GM21825 (cell line): ENCODE results near the gene AK5.

Experiments used
- ATAC-seq: cut with Tn5 transposase; IDR thresholded peaks from one replicate; pipeline ENCODE4 v1.9.1; 2021; ENCODE audit warnings: mild to moderate bottlenecking, moderate library complexity; ENCODE audit not compliant: unreplicated experiment

AK5 gene

GRCh38 chr1:77430966-77431690 lies 149.3 kb downstream of the AK5 start:
- no peak for ATAC-seq

DNA sequence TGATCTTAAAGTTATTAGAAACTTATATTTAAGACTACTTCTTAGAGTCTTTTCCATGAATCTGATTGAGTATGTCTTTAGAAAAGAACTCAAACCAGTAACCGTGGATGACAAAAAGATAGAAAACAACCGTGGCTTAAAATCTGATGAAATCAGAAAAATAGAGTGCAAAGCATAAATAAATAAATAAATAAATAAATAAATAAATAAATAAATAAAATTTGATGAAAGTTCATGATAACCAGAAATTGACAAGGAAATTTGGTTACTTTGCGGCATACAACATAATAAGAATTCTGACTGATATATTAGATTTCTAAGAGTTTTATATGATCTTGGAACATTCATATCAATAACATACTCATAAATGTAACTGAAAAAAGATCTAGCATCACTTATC lies 152.1 kb downstream of the AK5 start:
- ATAC-seq: no peak

DNA sequence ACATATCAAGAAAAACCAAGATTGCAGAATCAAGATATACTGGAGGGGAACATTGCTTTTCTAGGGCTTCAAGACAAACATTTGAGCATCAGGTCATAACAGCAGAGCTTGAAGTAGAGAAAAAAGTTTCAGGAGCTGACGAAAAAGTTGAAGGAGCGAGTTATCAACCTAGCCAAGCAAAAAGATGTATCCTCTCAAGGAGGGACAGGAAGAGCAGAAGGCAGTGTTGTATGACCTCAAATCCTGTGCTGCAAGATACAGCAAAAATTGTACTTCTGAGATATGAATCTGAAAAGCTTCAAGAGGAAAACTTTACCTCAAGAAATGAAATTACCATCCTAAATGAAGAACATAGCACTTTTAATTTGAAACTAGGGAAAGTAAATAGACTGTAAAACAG lies 153.1 kb downstream of the AK5 start:
- no peak for ATAC-seq

DNA sequence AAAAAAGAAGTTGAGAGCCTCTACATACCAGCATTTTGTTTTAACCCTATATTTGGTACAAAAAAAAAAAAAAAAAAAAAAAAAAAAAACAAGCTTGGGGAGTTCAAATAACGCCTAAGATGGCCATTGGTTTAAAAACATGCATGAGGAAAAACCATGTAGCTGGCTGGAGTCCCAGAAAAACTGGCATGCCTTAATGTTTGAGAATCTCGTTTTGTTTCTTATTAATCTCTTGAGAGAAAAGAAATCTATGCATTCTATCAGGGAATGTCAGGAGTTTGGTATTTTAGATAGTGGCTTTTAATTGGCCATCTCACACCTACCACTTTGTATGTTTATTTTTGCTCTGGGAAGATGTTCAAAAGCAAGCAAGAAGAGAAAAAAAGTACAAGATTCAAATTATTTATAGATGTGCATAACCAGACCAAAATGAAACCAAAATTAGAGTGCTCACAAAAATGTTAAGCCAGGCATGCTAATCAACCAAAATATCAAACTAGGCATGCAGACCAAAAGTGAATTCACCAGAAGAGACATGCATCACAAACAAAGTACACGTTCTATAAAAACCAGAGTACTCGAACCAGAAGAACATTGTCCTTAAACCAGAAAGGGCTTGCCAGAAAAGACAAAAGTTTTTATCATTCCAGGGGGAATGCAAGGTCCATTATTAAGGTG lies 156.6 kb downstream of the AK5 start:
- ATAC-seq: no peak

GRCh38 chr1:77446841-77447555 lies 165.2 kb downstream of the AK5 start:
- no peak for ATAC-seq

DNA sequence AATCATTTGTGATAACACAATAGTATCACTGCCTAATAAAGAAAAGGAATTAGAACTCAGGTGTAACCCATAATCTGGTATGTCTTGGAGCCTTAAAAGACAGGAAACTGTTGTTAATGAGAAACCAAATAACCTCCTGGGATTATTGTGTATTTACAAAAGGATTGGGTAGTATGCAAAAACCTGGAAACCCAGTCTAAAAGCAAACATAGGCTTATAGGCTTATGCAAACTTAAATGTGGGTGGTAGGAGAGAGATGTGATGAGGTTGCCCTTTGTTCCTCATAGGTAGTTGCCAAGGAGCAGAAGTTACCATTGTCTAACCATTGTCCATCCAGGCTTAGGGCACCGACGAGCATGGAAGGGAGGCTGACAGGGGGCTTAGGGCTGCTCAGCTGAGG lies 165.8 kb downstream of the AK5 start:
- no peak for ATAC-seq

DNA sequence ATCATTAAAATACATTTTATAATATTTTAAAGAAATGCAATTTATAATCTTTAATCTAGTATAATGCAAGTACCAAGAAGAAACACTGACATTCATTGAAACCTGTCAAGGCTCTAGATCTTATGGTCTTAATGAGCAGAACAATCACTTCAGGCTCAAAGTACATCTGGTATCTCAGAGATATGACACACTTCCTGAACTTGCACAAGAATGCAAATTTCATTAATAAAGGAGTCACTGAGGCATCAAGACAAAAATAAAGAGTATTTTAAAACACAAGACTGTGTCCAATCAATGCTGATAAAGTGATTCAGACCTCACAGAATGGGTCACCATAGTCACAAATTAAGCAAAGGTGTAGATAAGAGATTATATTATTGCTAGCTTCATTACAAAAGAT lies 178.1 kb downstream of the AK5 start:
- no peak for ATAC-seq

DNA sequence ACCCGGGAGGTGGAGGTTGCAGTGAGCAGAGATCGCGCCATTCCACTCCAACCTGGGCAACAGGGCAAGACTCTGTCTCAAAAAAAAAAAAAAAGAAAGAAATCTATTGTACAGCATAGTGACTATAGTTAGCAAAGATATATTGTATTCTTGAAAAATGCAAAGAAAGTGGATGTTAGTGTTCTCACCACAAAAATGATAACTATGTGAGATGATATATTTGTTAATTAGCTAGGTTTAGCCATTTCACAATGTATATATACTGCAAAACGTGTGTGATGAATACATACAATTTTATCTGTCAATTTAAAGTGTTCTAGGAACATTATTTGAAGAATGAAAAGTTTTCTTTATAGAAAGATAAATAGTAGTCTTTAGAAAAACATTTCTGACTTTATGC lies 179.9 kb downstream of the AK5 start:
- ATAC-seq: no peak

- no peak for ATAC-seq
Observed at GRCh38 chr1:77463216-77463615, 181.4 kb downstream of the AK5 start.

DNA sequence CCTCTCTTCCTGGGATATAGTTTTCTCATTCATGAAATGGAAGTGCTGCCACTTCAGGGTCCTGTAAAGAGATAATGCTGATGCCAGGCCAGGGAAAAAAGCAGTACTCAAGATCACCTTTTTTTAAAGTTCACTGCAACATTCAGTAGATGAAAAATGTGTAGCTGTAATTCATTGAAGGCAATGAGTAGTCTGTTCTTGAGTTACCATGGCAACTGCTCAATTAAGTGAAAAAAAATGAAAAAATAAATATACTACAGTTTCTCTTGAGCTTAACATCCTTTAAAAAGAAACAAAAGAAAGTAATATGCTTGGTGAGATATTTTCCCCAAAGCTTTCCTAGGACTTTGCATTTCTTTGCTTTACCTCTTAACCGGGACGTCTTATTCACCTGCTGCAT lies 183.3 kb downstream of the AK5 start:
- no peak for ATAC-seq

DNA sequence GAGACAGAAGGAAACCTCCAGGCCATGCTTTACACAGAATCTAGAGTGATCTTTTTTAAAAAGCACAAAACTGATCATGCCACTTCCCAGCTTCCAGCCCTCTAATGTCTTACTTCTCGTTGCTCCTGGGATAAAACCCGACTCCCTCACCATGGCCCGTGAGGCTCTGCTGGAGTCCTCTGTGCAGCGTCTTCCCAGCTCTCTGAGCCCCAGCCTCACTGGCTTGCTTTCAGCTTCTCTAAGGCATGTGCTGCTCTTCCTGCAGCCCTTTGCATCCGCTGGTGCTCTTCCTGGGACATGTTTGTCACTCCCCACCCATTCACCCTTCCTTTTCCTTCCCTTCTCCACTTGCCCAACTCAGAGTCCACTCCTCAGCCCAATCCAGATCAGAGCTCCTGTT lies 184.1 kb downstream of the AK5 start:
- ATAC-seq: no peak

DNA sequence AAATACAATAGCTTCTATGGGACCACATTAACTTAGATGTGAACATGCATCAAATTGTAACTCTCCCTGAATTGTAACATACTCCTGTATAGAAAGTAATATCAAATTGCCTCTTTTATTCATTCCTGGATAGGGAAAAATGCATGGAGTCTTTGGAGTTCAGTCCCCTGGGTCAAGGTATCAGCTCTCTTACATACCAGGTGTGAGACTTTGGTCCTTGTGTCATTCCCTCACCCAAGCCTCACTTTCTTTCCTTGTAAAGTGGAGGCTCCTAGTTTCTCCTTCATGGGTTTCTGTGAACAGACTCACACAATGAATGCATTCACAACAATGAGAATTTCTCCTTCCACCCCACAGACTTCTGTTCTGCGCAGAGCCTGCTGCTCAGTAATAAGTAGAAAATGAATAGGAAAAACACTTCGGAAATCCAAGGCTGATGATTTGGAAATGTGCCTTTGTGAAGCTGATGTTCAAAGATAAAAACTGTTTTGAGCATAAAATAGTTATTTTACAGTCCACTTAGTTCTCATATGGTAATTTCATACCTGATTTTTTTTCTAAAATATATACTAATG lies 185.3 kb downstream of the AK5 start:
- no peak for ATAC-seq

- ATAC-seq: no peak
Observed at GRCh38 chr1:77467741-77468140, 185.9 kb downstream of the AK5 start.

DNA sequence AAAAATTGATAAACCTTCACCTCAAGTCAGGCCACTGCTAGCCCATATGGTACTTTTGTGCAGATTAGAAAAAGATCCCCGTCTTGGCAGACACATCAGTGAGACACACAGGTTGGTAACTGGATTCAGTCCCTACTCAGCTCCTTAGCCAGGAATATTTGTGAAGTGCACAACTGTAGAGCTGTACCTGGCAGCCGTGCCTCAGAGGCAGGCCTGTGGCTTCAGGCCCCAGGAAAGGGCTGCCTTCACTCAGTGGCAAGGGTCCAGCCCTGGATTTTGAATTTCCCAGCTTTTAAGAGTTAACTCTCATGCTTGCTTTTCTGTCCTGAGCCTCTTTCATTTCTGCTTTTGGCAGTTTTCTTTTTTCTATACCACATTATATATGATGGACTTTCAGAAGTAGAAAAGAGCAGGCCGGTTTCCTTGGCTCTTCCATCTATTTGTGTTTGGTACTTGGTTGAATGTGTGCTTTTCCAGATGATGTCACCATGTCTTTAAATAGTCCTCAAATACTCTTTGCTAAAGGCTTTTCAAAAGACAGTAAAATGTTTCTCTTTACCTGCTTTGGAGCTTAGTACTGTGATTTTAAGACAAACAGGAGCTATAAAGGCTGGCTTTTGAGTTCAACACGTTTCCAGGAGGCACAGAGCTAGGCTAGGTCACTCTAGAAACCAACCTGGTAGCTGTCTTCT lies 186.6 kb downstream of the AK5 start:
- no peak for ATAC-seq

- no peak for ATAC-seq
Observed at GRCh38 chr1:77468949-77469710, 187.3 kb downstream of the AK5 start.

- ATAC-seq: no peak
Observed at GRCh38 chr1:77471691-77472090, 189.9 kb downstream of the AK5 start.

DNA sequence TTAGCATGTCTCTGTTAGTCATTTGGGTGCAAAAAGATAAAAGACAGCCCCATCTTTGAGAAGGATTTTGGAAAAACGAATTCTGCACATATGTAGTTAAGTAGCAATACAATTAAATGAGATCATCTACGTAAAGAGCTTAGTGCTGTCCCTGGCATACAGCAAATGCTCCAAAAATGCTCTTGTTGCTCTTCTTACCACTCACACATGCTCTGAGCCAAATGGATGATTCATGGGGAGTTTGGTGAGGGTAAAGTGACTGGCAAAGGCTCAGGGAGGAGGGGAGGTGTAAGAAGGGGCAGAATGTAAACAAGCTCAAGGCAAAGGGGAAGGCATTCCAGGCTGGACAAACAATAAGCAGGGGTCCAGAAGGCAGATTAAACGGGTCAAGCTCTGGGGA lies 191.9 kb downstream of the AK5 start:
- ATAC-seq: no peak

DNA sequence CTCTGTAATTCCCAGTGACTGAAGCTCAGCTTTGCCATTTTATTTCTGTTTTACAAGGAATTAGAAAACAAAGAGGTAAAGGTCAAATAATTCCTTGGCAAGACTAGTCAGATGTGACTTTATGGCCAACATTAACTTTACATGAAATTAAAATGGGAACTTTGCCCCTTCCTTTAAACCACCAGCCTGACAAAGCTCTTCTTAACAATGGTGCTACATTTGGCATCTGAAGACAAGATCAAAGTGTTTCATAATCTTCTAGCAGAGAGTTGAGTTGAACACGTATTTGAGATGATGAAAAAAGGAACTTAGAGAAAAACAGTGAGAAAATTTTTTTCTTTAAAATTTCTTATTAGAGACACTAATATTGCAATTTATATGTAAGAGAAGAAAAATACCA lies 193.8 kb downstream of the AK5 start:
- no peak for ATAC-seq

DNA sequence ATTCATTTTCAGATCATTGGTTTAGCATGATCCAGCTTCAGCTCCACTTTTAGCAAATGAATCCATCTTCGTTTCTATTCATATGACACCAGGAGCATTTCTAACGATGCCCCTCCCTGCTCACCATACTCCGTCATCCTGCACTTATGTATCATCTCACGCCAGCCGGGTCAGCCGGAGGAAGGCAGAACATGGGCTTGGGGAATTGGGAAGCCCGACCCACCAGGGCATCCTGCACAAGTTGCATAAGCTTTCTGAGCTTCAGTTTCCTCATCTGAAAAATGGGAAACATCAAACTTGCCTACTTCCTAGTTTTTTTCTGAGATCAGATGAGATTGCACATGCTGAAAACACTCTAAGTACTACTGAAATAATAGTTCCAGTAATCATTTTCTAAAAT lies 194.7 kb downstream of the AK5 start:
- no peak for ATAC-seq

DNA sequence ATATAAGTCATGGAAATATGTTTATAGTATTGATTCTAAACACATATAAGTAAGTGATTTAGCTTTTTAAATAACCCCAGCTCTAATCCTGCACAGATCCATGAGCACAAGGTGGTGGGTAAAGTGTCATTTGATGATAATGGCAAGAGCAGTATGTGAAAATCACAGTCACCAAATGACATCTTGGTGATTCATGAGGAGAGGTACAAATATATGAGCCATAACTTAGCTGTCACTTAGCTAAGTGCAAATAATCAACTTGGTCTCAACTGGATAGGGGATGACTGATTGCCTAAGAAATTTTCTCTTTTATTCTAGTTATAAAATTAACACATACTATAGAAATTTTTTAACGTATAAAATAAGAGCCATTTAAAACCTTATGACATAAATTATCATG lies 202.5 kb downstream of the AK5 start:
- ATAC-seq: no peak

DNA sequence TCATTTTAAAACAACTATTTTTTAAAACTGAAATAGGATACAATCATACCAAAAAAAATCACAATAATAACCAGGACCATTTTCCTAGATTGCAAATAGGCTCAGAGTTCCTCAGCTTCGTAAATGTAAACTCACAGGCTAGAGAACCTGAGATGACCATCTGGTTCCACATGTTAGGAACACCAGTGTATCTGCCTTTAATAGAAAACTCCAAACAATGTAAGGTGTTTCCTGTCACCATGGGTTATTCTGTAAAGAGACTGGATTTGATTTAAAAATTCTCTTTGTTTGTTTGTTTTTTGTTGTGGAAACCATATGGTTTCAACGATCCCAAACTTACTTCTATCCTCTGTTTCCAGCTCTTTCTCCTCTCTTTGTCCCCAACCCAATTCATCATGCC lies 203.1 kb downstream of the AK5 start:
- no peak for ATAC-seq
